C4-2B (cell line): Measurements from ENCODE around the gene PPP1R14C.

ENCODE experiments used
- H3K27ac ChIP-seq: fragments of 450-650 bp; 2 replicates; pipeline ENCODE4 v1.5.1; 2017
- ZFX ChIP-seq: fragments of 450-650 bp; IDR thresholded peaks from 2 replicates; pipeline ENCODE4 v1.6.1; 2017
- TF ChIP-seq, protein P1 (sequence below): fragments of 450-650 bp; conservative IDR thresholded peaks from 2 replicates; pipeline ENCODE4 v1.5.1; 2017; ENCODE audit warnings: mild to moderate bottlenecking

Gene PPP1R14C

DNA sequence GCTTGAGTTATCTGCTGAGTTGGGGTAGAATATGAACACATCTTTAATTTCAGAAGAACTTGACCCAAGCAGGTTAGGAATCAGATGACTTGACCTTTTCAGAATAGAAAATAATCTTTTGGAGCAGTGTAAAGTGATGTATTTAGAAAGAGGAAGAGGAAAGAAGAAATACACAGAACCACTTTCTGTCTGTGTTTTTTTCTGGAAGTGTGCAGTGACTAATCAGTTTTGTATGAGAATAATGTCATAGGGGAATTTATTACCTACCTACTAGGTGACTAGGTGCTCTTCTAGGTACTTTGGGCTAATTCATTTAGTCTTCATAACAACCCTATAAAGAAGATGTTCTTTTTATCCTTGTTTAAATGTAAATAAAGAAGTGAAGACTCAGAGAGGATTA lies 3.0 kb downstream of the PPP1R14C start:
- TF ChIP-seq ZFX: no peak
- TF ChIP-seq, protein P1, sequence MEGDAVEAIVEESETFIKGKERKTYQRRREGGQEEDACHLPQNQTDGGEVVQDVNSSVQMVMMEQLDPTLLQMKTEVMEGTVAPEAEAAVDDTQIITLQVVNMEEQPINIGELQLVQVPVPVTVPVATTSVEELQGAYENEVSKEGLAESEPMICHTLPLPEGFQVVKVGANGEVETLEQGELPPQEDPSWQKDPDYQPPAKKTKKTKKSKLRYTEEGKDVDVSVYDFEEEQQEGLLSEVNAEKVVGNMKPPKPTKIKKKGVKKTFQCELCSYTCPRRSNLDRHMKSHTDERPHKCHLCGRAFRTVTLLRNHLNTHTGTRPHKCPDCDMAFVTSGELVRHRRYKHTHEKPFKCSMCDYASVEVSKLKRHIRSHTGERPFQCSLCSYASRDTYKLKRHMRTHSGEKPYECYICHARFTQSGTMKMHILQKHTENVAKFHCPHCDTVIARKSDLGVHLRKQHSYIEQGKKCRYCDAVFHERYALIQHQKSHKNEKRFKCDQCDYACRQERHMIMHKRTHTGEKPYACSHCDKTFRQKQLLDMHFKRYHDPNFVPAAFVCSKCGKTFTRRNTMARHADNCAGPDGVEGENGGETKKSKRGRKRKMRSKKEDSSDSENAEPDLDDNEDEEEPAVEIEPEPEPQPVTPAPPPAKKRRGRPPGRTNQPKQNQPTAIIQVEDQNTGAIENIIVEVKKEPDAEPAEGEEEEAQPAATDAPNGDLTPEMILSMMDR: no peak
- no peak overlapping the region for H3K27ac ChIP-seq

GRCh38 chr6:150146436-150146835 lies 3.6 kb downstream of the PPP1R14C start:
- no peak overlapping the region for H3K27ac ChIP-seq
- TF ChIP-seq, protein P1: no peak
- no peak for TF ChIP-seq ZFX

DNA sequence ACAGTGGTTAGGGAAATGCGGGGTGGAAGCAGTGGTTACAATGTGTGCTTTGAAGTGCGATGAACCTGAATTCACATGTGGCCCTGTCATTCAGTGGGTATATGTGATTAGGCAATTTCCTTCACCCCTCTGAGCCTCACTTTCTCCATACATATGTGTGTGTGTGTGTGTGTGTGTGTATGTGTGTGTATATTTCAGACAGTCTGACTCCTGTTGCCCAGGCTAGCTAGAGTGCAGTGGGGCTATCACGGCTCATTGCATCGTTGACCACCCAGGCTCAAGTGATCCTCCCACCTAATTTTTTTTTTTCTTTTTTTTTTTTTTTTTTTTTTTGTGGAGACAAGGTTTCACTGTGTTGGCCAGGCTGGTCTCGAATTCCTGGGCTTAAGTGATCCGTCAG lies 6.3 kb downstream of the PPP1R14C start:
- no peak overlapping the region for H3K27ac ChIP-seq
- TF ChIP-seq, protein P1: no peak
- TF ChIP-seq ZFX: no peak

- TF ChIP-seq ZFX: no peak
- TF ChIP-seq, protein P1: no peak
- no peak overlapping the region for H3K27ac ChIP-seq
Measured at GRCh38 chr6:150150458-150150820, 7.6 kb downstream of the PPP1R14C start.

GRCh38 chr6:150150821-150151646 lies 8.2 kb downstream of the PPP1R14C start:
- TF ChIP-seq ZFX: no peak
- TF ChIP-seq, protein P1: no peak
- no peak overlapping the region for H3K27ac ChIP-seq

DNA sequence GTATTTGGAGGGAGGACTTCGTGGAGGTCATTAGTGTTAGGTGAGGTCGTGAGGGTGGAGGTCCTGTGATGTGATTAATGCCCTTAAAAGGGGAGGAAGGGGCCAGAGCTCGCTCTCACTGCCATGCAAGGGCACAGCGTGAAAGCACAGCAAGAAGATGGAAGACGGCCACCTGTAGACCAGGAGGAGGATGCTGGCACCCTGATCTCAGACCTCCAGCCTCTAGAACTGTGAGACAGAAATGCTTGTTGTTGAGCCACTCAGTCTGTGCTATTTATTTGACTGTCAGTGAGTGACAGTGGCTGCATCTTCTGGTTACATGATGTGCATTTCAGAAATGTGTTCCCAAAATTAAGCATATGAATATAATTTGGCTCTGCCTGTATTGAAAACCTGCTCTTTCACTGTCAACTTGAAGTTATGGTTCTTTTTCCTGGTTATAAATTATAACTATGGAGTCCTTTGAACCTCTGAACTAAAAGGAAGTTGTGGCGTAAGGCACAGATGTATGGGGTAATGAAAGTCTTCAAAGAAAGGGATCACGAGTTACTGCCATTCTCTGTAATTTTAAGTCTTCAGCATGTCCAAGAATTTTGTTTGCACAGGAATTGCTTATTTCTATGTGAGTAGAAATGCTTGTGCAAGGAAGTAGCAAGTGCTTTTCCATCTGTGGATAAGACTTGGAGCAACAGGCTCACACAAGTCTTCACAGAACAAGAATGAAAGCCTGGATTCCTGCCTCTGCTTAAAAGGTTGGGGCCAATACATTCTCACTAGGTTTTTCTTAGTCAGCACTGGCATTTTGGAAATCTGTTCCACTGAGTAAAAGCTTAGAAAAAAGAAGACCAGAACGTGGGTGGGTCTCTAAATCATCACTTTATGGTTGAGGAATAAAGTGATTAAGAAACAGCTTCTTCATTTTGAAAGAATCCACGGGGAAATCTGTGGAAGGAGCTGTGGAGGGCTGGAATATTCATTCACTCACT lies 10.3 kb downstream of the PPP1R14C start:
- TF ChIP-seq, protein P1: no peak
- no peak for TF ChIP-seq ZFX

More for the DNA sequence above, 10.3 kb downstream of the PPP1R14C start:
- H3K27ac ChIP-seq: no peak overlapping the region
